ENCODE measurements around the gene GALT.

The GALT gene

GRCh38 chr9:34646211-34647083, at the start of gene GALT:
GALT (plus strand) TSS chr9:34646675; CDS start chr9:34646705, 30 bp downstream.
- DNase-seq (ENCODE audit: low spot score), result peak; percentile 84

DNA sequence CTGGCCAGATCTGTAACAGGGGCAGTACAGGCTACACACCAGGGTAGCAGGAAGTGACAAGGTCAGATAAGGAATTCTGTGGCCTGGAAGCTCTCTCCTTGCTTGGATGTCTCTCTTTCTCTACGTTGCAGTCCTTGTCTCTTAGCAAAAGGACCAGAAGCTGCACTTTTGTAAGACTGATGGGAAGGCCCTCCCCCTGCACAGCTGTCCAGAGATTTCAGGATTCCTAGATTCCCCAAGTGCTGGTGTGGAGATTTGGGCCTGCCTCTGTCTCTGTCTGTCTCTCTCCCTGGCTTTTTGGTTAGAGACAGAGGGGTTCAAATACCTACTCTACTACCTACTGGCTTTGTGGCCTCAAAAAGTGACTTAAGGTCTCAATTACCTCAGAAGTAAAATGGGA, 46.9 kb upstream of the GALT start:
- DNase-seq (ENCODE audit: low spot score), result no peak

GRCh38 chr9:34600908-34601307, 45.6 kb upstream of the GALT start:
- DNase-seq (ENCODE audit: low spot score), result no peak

DNA sequence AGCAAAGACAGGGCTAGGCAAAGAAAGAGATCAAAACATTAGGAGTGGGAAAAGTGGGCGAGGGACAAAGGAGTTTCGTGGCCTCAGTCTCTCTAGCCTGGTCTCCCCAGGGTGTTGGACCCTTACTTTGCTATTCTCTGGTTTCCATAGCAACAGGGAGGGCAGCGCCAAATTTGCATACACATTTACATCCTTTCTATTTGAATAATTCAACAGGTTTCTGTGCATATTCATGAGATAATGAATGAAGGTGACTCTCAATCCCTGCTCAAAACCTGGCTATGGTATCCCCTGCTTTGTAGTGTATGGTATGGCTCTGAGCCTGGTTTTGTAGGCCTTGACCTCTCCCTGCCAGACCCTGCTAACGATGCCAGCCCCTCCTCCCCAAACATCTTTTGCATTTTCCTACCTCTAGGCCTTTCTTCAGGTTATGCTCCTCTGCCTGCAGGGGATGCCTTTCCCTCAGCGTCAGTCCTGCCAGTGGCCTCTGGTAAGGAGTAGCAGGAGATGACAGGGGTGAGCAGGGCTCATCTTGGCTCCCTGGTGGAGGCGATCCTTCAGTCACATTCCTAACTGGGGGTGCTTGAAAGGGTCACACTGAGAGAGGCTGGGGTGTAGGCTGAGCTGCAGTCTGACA, 44.4 kb upstream of the GALT start:
- no peak for DNase-seq (ENCODE audit: low spot score)

GRCh38 chr9:34603610-34604231, 42.8 kb upstream of the GALT start:
- DNase-seq (ENCODE audit: low spot score), result peak; percentile 67

- no peak for DNase-seq (ENCODE audit: low spot score)
These were observed 40.3 kb upstream of the GALT start for GRCh38 chr9:34606190-34606589.

DNA sequence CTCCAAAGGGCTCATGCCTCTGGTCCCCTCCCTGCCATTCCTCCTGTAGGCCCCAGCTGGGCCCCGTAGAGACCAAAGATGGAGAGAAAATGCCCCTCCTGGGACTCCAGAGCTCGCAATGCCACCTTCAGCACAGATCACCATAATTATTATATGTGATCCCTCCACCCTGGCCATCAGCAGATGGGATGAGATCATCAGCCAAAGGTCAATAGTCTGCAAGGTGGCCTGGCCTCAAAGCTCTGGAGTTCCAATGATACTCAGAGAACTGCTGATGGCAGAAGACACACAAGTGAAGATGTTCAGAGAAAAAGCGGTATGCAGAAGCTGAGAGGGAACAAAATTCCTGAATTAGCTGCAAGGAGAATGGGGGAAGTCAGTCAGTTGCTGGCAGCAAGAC, 39.6 kb upstream of the GALT start:
- no peak for DNase-seq (ENCODE audit: low spot score)

GRCh38 chr9:34607331-34607730, 39.1 kb upstream of the GALT start:
- DNase-seq (ENCODE audit: low spot score), result no peak

GRCh38 chr9:34610434-34611206, 35.9 kb upstream of the GALT start:
- no peak for DNase-seq (ENCODE audit: low spot score)

GRCh38 chr9:34611251-34611810, 35.1 kb upstream of the GALT start:
- no peak for DNase-seq (ENCODE audit: low spot score)

DNA sequence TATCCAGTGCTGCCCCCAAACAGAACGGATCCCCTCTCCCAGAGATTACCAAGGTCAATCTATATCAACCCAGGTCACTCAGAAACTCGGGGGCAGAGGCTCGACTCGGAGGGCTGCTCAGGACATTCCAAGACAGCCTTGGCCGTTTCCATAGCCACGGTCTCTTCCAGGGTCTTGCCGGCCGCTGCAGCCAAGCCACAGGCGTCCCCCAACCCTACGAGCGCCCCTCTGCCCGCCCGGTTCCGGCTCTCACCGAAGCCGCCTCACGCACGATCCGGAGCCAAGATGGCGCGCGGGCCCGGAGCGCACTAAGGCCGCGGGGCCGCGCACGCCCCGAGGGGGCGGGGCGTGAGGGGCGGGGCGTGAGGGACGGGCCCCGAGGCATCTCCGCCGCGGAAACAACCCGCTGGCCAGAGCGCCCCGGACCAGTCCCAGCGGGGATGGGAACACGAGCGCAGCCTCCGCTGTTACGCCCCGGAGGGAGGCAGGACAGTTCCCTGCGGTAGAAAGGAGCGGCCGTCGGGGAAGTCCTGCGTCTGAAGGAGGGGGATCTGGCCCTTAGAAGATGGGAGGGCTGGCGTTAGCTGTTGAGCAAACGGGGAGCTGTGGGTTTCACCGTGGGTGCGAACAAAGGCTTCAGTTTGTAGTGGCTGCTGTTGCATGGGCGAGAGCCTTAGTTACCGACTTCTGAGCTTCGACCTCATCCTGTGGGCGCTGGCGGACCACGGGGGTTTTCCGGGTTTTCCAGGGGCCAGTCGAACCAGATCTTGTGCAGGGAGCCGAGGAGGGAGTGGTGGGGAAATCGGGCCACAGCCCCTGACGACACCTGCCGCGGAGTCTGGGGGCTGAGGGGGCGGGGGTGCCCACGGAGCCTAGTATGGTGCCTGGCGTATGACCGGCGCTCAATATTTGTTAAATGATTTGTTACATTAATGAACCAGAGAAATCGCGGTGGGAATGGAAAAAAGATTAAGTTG, 34.4 kb upstream of the GALT start, which contains the start of gene RPP25L:
Gene RPP25L, minus strand, starts transcription at position 287 of the 977 bp plus-strand sequence. CDS start 801 bp downstream, outside the sequence.
- peak; percentile 70 for DNase-seq (ENCODE audit: low spot score)

GRCh38 chr9:34612788-34613390, 33.6 kb upstream of the GALT start:
- peak; percentile 63 for DNase-seq (ENCODE audit: low spot score)

- no peak for DNase-seq (ENCODE audit: low spot score)
These were observed 31.3 kb upstream of the GALT start for GRCh38 chr9:34615132-34615531.

DNA sequence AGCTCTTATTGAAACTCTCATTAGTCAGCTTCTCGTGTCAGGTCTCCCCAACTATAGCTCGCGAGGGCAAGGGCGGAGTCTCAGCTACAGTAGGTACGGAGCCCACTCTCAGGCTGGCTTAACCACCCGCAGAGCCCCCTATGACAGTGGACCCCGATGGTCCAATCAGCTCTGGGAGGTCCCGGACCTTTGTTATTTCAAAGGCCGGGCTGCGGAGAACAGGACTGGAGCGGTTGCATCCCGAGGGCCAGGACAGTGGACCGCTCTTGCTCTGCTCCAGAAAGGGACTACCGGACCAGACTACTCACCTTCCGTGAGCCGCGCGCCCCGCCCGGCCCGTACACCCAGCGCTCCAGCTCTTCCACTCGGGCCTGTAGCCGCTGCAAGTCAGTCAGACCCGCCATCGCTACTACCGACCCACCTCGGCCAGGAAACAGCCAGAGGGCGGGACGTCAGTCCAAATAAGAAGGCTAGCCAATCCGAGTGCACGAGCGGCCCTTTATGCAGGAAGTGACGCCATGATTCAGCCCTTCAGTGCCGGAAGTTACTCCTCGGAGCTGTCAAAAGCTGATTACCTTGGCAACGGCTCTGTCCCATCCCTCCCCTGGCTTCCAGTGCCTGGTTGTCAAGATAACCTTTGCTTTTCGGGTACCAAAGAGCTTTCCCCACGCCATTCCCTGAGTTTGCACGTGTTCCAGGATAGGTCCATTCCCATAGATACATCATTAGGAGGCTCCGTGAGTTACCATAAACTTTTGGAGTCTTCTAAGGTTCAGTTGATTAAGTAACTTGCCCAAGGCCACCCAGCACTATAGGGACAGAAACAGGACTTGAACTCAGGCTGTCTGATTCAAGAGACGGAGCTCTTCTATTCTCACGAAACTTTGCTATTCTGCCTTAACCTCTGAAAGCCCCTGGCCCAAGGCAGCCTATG, 26.1 kb upstream of the GALT start, which contains the start of gene DCTN3:
Gene DCTN3, minus strand, starts transcription at position 435 of the 934 bp plus-strand sequence. Its CDS starts 31 bp downstream, at position 404.
- DNase-seq (ENCODE audit: low spot score), result peak; percentile 97

GRCh38 chr9:34623374-34624235, 22.9 kb upstream of the GALT start:
- no peak for DNase-seq (ENCODE audit: low spot score)

- DNase-seq (ENCODE audit: low spot score), result no peak
These were observed 21.8 kb upstream of the GALT start for GRCh38 chr9:34624475-34625185.

- no peak for DNase-seq (ENCODE audit: low spot score)
These were observed 21.3 kb upstream of the GALT start for GRCh38 chr9:34625186-34625486.

Measured in kidney capillary endothelial cell (primary cell).